GM12878 (cell line): ENCODE measurements around the gene PPA1. TPM values are rescaled to one million over a fixed set of nuclear protein-coding genes. Genes with fewer than 3 reads are reported as not detected.

Experiments
- ATAC-seq: fragments of 200-7000 bp; cut with Tn5 transposase; 3 replicates; pipeline ENCODE4 v1.9.1; 2020; ENCODE audit warnings: mild to moderate bottlenecking, moderate library complexity
- BruUV-seq: library from RNA; stranded (reverse); fragments of 400-500 nt; replicated peaks from 2 replicates; lab custom pipeline; 2021; lab: Mats Ljungman, UMichigan
- CTCF ChIA-PET: fragments of 300-600 bp; sonication (Branson Sonifier 250); formaldehyde crosslinking; extraction: SDS; loops from one replicate; lab custom pipeline; 2021; ENCODE audit warnings: inconsistent platforms; lab: Yijun Ruan, JAX
- POLR2A ChIA-PET: fragments of 350-600 bp; formaldehyde crosslinking; extraction: SDS; loops from one replicate; lab custom pipeline; 2021; ENCODE audit warnings: inconsistent platforms; lab: Charles Lee
- RAD21 ChIA-PET: fragments of 300-600 bp; sonication (Branson Sonifier 250); formaldehyde crosslinking; loops from one replicate; lab custom pipeline; 2023; ENCODE audit warnings: antibody characterized with exemption; ENCODE audit not compliant: unreplicated experiment; lab: Charles Lee
- SMC1A ChIA-PET: fragments of 300-600 bp; sonication (Branson Sonifier 250); formaldehyde crosslinking; loops from one replicate; lab custom pipeline; 2023; ENCODE audit not compliant: unreplicated experiment, uncharacterized antibody; lab: Charles Lee
- DNase-seq: peaks from one replicate; pipeline ENCODE4 v3.0.0-alpha.2; 2011; ENCODE audit warnings: low read depth, low spot score
- FAIRE-seq: peaks from 3 replicates; lab custom pipeline; 2011; peaks lifted over from hg19 to GRCh38; lab: Jason Lieb, UNC
- H2AFZ ChIP-seq: 2 replicates; pipeline ENCODE4 v1.6.0; 2011; ENCODE audit warnings: low read depth, low read length, control low read depth; ENCODE audit not compliant: control insufficient read depth
- H3K27ac ChIP-seq: 2 replicates; pipeline ENCODE4 v1.5.1; 2011; ENCODE audit warnings: control low read depth; ENCODE audit not compliant: control insufficient read depth, insufficient read depth
- H3K27me3 ChIP-seq, 2 experiments: replicated peaks in 1 of 2; 2 replicates each; pipeline versions ENCODE4 v1.6.0 to v1.6.1; 2011; ENCODE audit warnings: low read length in 1 of 2; ENCODE audit not compliant: control insufficient read depth in 2 of 2, insufficient read depth in 2 of 2
- H3K36me3 ChIP-seq, 2 experiments: 2 replicates each; pipeline ENCODE4 v1.5.1; 2011; ENCODE audit warnings: low read length in 1 of 2; ENCODE audit not compliant: control insufficient read depth in 2 of 2, insufficient read depth in 2 of 2
- H3K4me1 ChIP-seq: 2 replicates; pipeline ENCODE4 v1.6.1; 2011; ENCODE audit warnings: mild to moderate bottlenecking, low read length, moderate library complexity, mixed read lengths; ENCODE audit not compliant: control insufficient read depth, insufficient read depth
- H3K4me2 ChIP-seq: 2 replicates; pipeline ENCODE4 v1.6.0; 2011; ENCODE audit warnings: control low read depth; ENCODE audit not compliant: control insufficient read depth, insufficient read depth
- H3K4me3 ChIP-seq: fragments of 200-600 bp; sonication (generic); 2 replicates; pipeline ENCODE4 v1.5.1; 2016
- H3K79me2 ChIP-seq: 2 replicates; pipeline ENCODE4 v1.6.0; 2011; ENCODE audit warnings: low read length; ENCODE audit not compliant: control insufficient read depth, insufficient read depth
- H3K9ac ChIP-seq: 2 replicates; pipeline ENCODE4 v1.8.0; 2011; ENCODE audit warnings: low read length, control low read depth, mixed read lengths; ENCODE audit not compliant: control insufficient read depth, insufficient read depth
- H3K9me3 ChIP-seq: replicated peaks from 3 replicates; pipeline ENCODE4 v1.5.1; 2011; ENCODE audit warnings: mild to moderate bottlenecking, low read length; ENCODE audit not compliant: control insufficient read depth, insufficient read depth
- H4K20me1 ChIP-seq: 2 replicates; pipeline ENCODE4 v1.6.0; 2011; ENCODE audit not compliant: control insufficient read depth, insufficient read depth
- E4F1 ChIP-seq: fragments of 450-650 bp; IDR thresholded peaks from 2 replicates; pipeline ENCODE4 v1.6.1; 2018; ENCODE audit warnings: borderline replicate concordance, mild to moderate bottlenecking; ENCODE audit not compliant: partially characterized antibody
- RAD21 ChIP-seq: IDR thresholded peaks from 2 replicates; pipeline ENCODE4 v1.6.1; 2011; ENCODE audit warnings: mild to moderate bottlenecking, low read depth, low read length, moderate library complexity; ENCODE audit not compliant: insufficient read depth
- WGBS: methylation state at CpG from one replicate; pipeline ENCODE4 v1.1.6; 2016; ENCODE audit warnings: low lambda C conversion rate; ENCODE audit not compliant: insufficient replicate concordance, insufficient coverage; ENCODE audit errors: missing lambda C conversion rate; 5-methylcytosine and 5-hydroxymethylcytosine counted together
- in situ Hi-C: fragments of 300-500 bp; cut with MboI; formaldehyde crosslinking; loops from 9 replicates; pipeline ENCODE4 v1.14.3; 2018; ENCODE audit warnings: mixed read lengths
- intact Hi-C: fragments of 100-400 bp; cut with micrococcal nuclease; formaldehyde crosslinking; loops from one replicate; pipeline ENCODE4 v1.14.2; 2022; ENCODE audit not compliant: unreplicated experiment
- polyA plus RNA-seq, 11 experiments: library from polyadenylated mRNA; depleted of rRNA in 4 of 11; unstranded in 6 of 11; stranded (reverse) in 5 of 11; fragments of >200 nt; fragmentation: Nextera tagmentation in 4 of 11; fragmentation: Illumina TruSeq in 1 of 11; extraction: Ambion mirVana in 4 of 11; extraction: Trizol in 1 of 11; gene quantifications; 1 replicate in 1 of 11; 2 replicates in 10 of 11; pipeline versions ENCODE4 v1.2.1 to v1.2.3, GENCODE V29; 2011 to 2016; ENCODE audit warnings: inconsistent platforms in 2 of 11, missing spikeins in 2 of 11, low read depth in 1 of 11
- total RNA-seq, 4 experiments: library from RNA; depleted of rRNA in 3 of 4; stranded (reverse); fragments of >200 nt in 3 of 4; fragmentation: Illumina TruSeq in 1 of 4; extraction: Trizol in 1 of 4; gene quantifications; 2 replicates each; pipeline versions ENCODE4 v1.2.1 to v1.2.3, GENCODE V29; 2013 to 2021
- TF ChIP-seq, protein P1 (sequence below), 3 experiments: IDR thresholded peaks in 2 of 3; conservative IDR thresholded peaks in 1 of 3; 2 replicates each; pipeline ENCODE4 v1.5.1; 2011; ENCODE audit warnings: low read depth in 3 of 3, low read length in 3 of 3, mild to moderate bottlenecking in 3 of 3, control low read depth in 2 of 3, moderate library complexity in 2 of 3, inconsistent platforms in 1 of 3, mixed read lengths in 1 of 3; ENCODE audit not compliant: control insufficient read depth in 2 of 3, insufficient read depth in 1 of 3; ENCODE audit errors: extremely low read depth in 1 of 3

PPA1 gene
- total and polyA plus RNA-seq, 10 of the 15 experiments (the other 5 are each of a cell fraction or from before 2014, with no cell fraction given), result 224 to 452 (median 346) TPM

- 100% methylated on average over 5 of the region's 5 CpGs for WGBS
- ChIA-PET POLR2A (interaction anchor here (1.1 kb wide), 1 partner anchor 31 kb away, joined by 3 read pairs; no protein-coding TSS in a partner anchor), CTCF (interaction anchor here (0.8 to 3.4 kb wide), 6 partner anchors 19 to 165 kb away, joined by 4 to 15 read pairs (median 9); partner anchors contain the start of gene TYSND1), SMC1A (interaction anchor here (0.6 to 3.1 kb wide), 8 partner anchors 22 to 166 kb away, joined by 3 to 13 read pairs (median 4); partner anchors contain the start of gene TYSND1), RAD21 (interaction anchor here (0.6 to 2.0 kb wide), 2 partner anchors 23 to 1293 kb away, joined by 3 to 7 read pairs; no protein-coding TSS in a partner anchor)
- H4K20me1 ChIP-seq, result peaks cover 2% of the 10 kb centered on the region; the same call in 1 of the 2 replicates
- H3K9ac ChIP-seq, result no peak overlapping the region
- in situ Hi-C loops (no loop called here), intact Hi-C loops (no loop called here)
- no peaks in the 10 kb centered on the region for H3K27me3 ChIP-seq
- peaks cover 9 to 26% of the 10 kb centered on the region in 2 experiments for H3K36me3 ChIP-seq
- H3K79me2 ChIP-seq, result no peaks in the 10 kb centered on the region
- no TSS peak for BruUV-seq
- FAIRE-seq (no peak), DNase-seq (no peak), ATAC-seq (no peak)
- H3K4me2 ChIP-seq, result no peak overlapping the region
- peak; percentile 24; the same call in 1 of the 2 replicates for TF ChIP-seq RAD21
- TF ChIP-seq, protein P1, sequence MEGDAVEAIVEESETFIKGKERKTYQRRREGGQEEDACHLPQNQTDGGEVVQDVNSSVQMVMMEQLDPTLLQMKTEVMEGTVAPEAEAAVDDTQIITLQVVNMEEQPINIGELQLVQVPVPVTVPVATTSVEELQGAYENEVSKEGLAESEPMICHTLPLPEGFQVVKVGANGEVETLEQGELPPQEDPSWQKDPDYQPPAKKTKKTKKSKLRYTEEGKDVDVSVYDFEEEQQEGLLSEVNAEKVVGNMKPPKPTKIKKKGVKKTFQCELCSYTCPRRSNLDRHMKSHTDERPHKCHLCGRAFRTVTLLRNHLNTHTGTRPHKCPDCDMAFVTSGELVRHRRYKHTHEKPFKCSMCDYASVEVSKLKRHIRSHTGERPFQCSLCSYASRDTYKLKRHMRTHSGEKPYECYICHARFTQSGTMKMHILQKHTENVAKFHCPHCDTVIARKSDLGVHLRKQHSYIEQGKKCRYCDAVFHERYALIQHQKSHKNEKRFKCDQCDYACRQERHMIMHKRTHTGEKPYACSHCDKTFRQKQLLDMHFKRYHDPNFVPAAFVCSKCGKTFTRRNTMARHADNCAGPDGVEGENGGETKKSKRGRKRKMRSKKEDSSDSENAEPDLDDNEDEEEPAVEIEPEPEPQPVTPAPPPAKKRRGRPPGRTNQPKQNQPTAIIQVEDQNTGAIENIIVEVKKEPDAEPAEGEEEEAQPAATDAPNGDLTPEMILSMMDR (IDR thresholded peaks at IDR 0.05 in 2 of 3, conservative IDR thresholded peaks at IDR 0.05 in 1 of 3; ENCODE audit: control insufficient read depth in 2 of 3, extremely low read depth in 1 of 3, insufficient read depth in 1 of 3, low read depth in 3 of 3, low read length in 3 of 3), result peak in 1 of 3 experiments; percentile 8; a peak in 2 of 6 replicates
- TF ChIP-seq E4F1, result no peak
- H3K27ac ChIP-seq, result no peak overlapping the region
- no peaks in the 10 kb centered on the region; the same call in 1 of the 2 replicates for H3K4me1 ChIP-seq
- no peak overlapping the region for H2AFZ ChIP-seq
- H3K9me3 ChIP-seq, result no peaks in the 10 kb centered on the region; the same call in 2 of the 3 replicates
- no peak overlapping the region for H3K4me3 ChIP-seq
Observed at GRCh38 chr10:70198696-70199466, 34.3 kb downstream of the PPA1 start.
